Panc1 (cell line): ENCODE data around the gene TFF3. TPM values are rescaled to one million over a fixed set of nuclear protein-coding genes. Genes with fewer than 3 reads are reported as not detected.

ENCODE experiments used
- ATAC-seq: fragments of 200-7000 bp; cut with Tn5 transposase; 2 replicates; pipeline ENCODE4 v1.9.1; 2020; ENCODE audit warnings: mild to moderate bottlenecking, moderate library complexity
- BruUV-seq: library from RNA; stranded (reverse); fragments of 400-500 nt; replicated peaks from 2 replicates; lab custom pipeline; 2021; lab: Mats Ljungman, UMichigan
- CTCF ChIA-PET: fragments of 300-600 bp; sonication (Branson Sonifier 250); formaldehyde crosslinking; loops from one replicate; lab custom pipeline; 2022; ENCODE audit warnings: antibody characterized with exemption; lab: Charles Lee
- POLR2A ChIA-PET: fragments of 300-600 bp; sonication (Branson Sonifier 250); formaldehyde crosslinking; loops from one replicate; lab custom pipeline; 2022; ENCODE audit warnings: antibody characterized with exemption; lab: Charles Lee
- DNase-seq: peaks from one replicate; pipeline ENCODE4 v3.0.0-alpha.2; 2010; ENCODE audit warnings: low read depth, low spot score
- H3K27ac ChIP-seq: 2 replicates; pipeline ENCODE4 v1.5.1; 2011; ENCODE audit warnings: mild to moderate bottlenecking, low read length, inconsistent platforms
- H3K27me3 ChIP-seq: fragments of 200-500 bp; sonication (Bioruptor generic); 2 replicates; pipeline ENCODE4 v1.6.0; 2014; ENCODE audit warnings: low read length, inconsistent platforms; ENCODE audit not compliant: control insufficient read depth, insufficient read depth
- H3K36me3 ChIP-seq: fragments of 200-500 bp; sonication (Bioruptor generic); 2 replicates; pipeline ENCODE4 v1.5.1; 2014; ENCODE audit warnings: inconsistent platforms, mild to moderate bottlenecking, low read length, moderate library complexity; ENCODE audit not compliant: control insufficient read depth, insufficient read depth
- H3K4me1 ChIP-seq: 2 replicates; pipeline ENCODE4 v1.5.1; 2011; ENCODE audit warnings: inconsistent platforms, mild to moderate bottlenecking, low read length, moderate library complexity; ENCODE audit not compliant: control insufficient read depth, insufficient read depth
- H3K4me3 ChIP-seq, 2 experiments: 2 replicates each; pipeline ENCODE4 v1.5.1; 2011 to 2012; ENCODE audit warnings: low read depth in 2 of 2, low read length in 2 of 2, mild to moderate bottlenecking in 2 of 2, inconsistent platforms in 1 of 2, moderate library complexity in 1 of 2
- H3K9me3 ChIP-seq: fragments of 200-500 bp; sonication (Bioruptor generic); 2 replicates; pipeline ENCODE4 v1.5.1; 2014; ENCODE audit warnings: low read depth, mild to moderate bottlenecking, inconsistent platforms, low read length, moderate library complexity; ENCODE audit not compliant: control insufficient read depth, insufficient read depth
- CTCF ChIP-seq: fragments of 450-650 bp; IDR thresholded peaks from 2 replicates; pipeline ENCODE4 v1.5.1; 2017; ENCODE audit warnings: mild to moderate bottlenecking
- POLR2AphosphoS5 ChIP-seq: IDR thresholded peaks from 2 replicates; pipeline ENCODE4 v1.6.1; 2012; ENCODE audit warnings: mild to moderate bottlenecking, low read depth, low read length, moderate library complexity
- REST ChIP-seq, 2 experiments: IDR thresholded peaks; 2 replicates each; pipeline ENCODE4 v1.6.1; 2011 to 2012; ENCODE audit warnings: low read depth in 2 of 2, control low read depth in 1 of 2, low read length in 1 of 2, mild to moderate bottlenecking in 1 of 2, moderate library complexity in 1 of 2; ENCODE audit not compliant: insufficient read depth in 1 of 2
- SIN3A ChIP-seq: IDR thresholded peaks from 2 replicates; pipeline ENCODE4 v1.6.1; 2012; ENCODE audit warnings: low read depth, mild to moderate bottlenecking, low read length, moderate library complexity, borderline replicate concordance; ENCODE audit not compliant: insufficient read depth
- TCF7L2 ChIP-seq: IDR thresholded peaks from 2 replicates; pipeline ENCODE4 v1.6.1; 2011; ENCODE audit warnings: mild to moderate bottlenecking, low read depth, low read length, inconsistent platforms
- in situ Hi-C: cut with HindIII; loops from 2 replicates; pipeline ENCODE4 v1.10.0; 2016; ENCODE audit warnings: low sequenced_read_pairs, low pct_unique_long_range_greater_than_20kb
- intact Hi-C: fragments of 100-400 bp; cut with micrococcal nuclease; formaldehyde crosslinking; loops from one replicate; pipeline ENCODE4 v1.10.0; 2022; ENCODE audit not compliant: unreplicated experiment
- total RNA-seq: library from RNA; stranded (reverse); gene quantifications from one replicate; pipeline ENCODE4 v1.2.1, GENCODE V29; 2021; ENCODE audit not compliant: unreplicated experiment

TFF3 gene
- total RNA-seq, 1 experiment from 2014 or later = 8.9 TPM

- POLR2A ChIA-PET = no interaction called here
- Histone ChIP-seq H3K9me3 (no peaks in the 10 kb centered on the region), H3K36me3 (no peaks in the 10 kb centered on the region), H3K4me1 (peaks cover 24% of the 10 kb centered on the region), H3K27me3 (no peaks in the 10 kb centered on the region), H3K27ac (no peak overlapping the region), H3K4me3 (no peak overlapping the region)
- no peak for TF ChIP-seq CTCF
- TF ChIP-seq SIN3A = no peak
- no peak for TF ChIP-seq TCF7L2
- TF ChIP-seq REST (IDR thresholded peaks at IDR 0.05; ENCODE audit: insufficient read depth in 1 of 2, low read depth in 2 of 2, low read length in 1 of 2) = no peak
- TF ChIP-seq POLR2AphosphoS5 = no peak
- ATAC-seq (no peak), DNase-seq (no peak)
- no TSS peak for BruUV-seq
- intact Hi-C loops = no loop called here
- CTCF ChIA-PET = interaction anchor here (0.6 kb wide), 2 partner anchors 23 to 643 kb away, joined by 3 to 5 read pairs; no protein-coding TSS in a partner anchor
- in situ Hi-C loops = no loop called here
Observed at GRCh38 chr21:42317826-42318746, 2.9 kb upstream of the TFF3 start.

- in situ Hi-C loops (no loop called here), intact Hi-C loops (no loop called here)
- Histone ChIP-seq H3K4me3 (no peak overlapping the region), H3K9me3 (no peaks in the 10 kb centered on the region), H3K27me3 (no peaks in the 10 kb centered on the region), H3K4me1 (peaks cover 26% of the 10 kb centered on the region), H3K27ac (no peak overlapping the region; the same call in 1 of the 2 replicates), H3K36me3 (no peaks in the 10 kb centered on the region)
- no peak for ATAC-seq
- ChIA-PET POLR2A (no interaction called here), CTCF (no interaction called here)
- DNase-seq = no peak
- no TSS peak for BruUV-seq
- no peak for TF ChIP-seq POLR2AphosphoS5
- no peak for TF ChIP-seq TCF7L2
- no peak for TF ChIP-seq CTCF
- no peak for TF ChIP-seq REST (IDR thresholded peaks at IDR 0.05; ENCODE audit: insufficient read depth in 1 of 2, low read depth in 2 of 2, low read length in 1 of 2)
- TF ChIP-seq SIN3A = no peak
Observed at GRCh38 chr21:42317341-42317741, 2.1 kb upstream of the TFF3 start.
